ENCODE results near the gene SIM2.

- TF ChIP-seq, protein P1, sequence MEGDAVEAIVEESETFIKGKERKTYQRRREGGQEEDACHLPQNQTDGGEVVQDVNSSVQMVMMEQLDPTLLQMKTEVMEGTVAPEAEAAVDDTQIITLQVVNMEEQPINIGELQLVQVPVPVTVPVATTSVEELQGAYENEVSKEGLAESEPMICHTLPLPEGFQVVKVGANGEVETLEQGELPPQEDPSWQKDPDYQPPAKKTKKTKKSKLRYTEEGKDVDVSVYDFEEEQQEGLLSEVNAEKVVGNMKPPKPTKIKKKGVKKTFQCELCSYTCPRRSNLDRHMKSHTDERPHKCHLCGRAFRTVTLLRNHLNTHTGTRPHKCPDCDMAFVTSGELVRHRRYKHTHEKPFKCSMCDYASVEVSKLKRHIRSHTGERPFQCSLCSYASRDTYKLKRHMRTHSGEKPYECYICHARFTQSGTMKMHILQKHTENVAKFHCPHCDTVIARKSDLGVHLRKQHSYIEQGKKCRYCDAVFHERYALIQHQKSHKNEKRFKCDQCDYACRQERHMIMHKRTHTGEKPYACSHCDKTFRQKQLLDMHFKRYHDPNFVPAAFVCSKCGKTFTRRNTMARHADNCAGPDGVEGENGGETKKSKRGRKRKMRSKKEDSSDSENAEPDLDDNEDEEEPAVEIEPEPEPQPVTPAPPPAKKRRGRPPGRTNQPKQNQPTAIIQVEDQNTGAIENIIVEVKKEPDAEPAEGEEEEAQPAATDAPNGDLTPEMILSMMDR (IDR thresholded peaks at IDR 0.05) = no peak
- no peak for TF ChIP-seq ZFX (IDR thresholded peaks at IDR 0.05; ENCODE audit: borderline replicate concordance)
Measured at GRCh38 chr21:36717976-36718375, 19.1 kb downstream of the SIM2 start.
